ENCODE results near the gene CBFA2T2. TPM values are rescaled to one million over a fixed set of nuclear protein-coding genes. Genes with fewer than 3 reads are reported as not detected.

The CBFA2T2 gene
- total RNA-seq, 2 donors from 2014 or later = 20.9 to 23.8 TPM

DNA sequence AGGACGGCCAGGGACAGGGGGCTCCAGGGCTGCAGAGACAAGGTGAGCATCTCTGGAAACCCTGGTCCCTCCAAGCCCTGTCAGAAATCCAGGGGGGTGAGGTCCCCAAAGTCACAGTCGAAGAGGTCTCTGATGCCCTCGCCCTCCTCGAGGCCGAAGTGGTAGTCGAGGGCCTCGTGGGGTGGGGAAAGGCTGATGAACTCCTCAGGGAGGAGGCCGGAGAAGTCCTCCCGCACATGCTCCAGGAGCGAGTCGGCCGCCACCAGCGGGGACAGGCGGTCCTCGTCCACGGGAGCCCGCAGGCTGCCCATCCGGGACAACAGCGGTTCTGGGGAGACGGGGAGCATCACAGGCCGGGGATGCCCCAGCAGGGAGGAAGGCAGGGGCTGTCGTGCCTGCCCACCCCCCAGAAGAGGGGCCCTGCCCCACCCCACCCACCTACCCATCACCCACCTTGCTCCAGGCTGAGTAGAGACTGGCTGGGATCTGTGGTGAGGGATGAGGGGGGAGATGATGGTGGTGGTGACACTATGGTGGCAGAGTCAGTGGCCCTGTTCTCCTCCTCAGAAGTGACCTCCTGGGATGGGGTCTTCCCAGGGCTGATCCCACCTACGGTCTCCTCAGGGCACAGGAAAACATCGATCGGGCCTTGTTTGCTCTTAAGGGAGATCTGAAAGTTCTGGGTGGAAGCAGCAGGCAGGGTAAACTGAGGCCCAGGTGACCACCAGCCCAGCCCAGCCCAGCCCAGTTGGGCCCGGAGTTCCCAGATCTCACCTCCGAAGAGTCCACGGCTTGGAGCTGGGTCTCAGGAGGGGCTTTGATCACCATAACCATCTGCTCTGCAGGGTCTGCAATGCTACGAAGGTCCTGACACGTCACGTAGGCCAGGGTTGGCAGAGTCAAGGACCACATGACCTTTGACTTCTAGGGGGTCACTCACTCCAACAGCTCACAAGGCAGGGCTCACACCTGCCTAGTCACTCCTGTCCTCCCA is 187.1 kb downstream of the CBFA2T2 start:
- Histone ChIP-seq H3K9me3 (no peaks in the 10 kb centered on the region), H3K36me3 (no peaks in the 10 kb centered on the region), H3K27me3 (no peaks in the 10 kb centered on the region), H3K9ac (ENCODE audit: low read depth in 2 of 2, low read length in 2 of 2) (no peak overlapping the region), H3K4me3 (no peak overlapping the region), H3K4me1 (peaks cover 16% of the 10 kb centered on the region), H3K27ac (no peak overlapping the region)
- TF ChIP-seq CTCF (IDR thresholded peaks at IDR 0.05) = no peak
- intact Hi-C loops (cut with DNase I) = no loop called here
- no peak for DNase-seq

DNA sequence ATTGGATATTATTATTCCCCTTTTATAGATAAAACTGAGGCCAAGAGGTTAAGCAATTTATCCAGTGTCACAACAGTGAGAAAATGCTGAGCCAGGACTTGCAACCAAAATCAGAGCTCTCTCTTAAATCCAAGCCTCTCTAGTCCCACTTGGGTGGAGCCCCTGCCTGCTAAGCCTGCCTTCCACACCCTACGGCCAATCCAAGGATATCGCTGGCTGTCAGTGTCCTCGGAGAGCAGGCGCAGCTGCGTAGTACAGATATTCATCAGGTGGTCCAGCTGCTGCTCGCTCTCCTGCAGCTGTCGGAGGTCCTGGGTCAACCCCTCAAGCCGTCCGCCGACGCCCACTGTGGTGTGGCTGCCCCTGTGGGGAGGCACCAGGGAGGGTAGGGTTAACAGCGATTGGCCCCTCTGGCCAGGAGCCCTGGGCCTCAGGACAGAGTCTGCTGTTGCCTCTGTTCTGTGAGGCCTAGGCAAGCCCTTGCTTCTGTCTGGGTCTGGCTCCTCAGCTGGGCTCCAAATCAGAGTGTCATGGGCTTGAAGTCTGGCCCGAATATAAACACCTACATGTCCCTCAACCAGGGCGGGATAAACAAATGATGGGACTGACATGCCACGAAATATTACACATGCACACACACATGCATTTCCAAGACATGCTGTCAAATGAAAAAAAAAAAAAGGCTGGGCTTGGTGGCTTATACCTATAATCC is 188.3 kb downstream of the CBFA2T2 start:
- intact Hi-C loops (cut with DNase I) = no loop called here
- Histone ChIP-seq H3K4me1 (peaks cover 12% of the 10 kb centered on the region), H3K27ac (no peak overlapping the region), H3K9me3 (no peaks in the 10 kb centered on the region), H3K4me3 (no peak overlapping the region), H3K36me3 (no peaks in the 10 kb centered on the region), H3K9ac (ENCODE audit: low read depth in 2 of 2, low read length in 2 of 2) (no peak overlapping the region), H3K27me3 (no peaks in the 10 kb centered on the region)
- DNase-seq = no peak
- no peak for TF ChIP-seq CTCF (IDR thresholded peaks at IDR 0.05)

DNA sequence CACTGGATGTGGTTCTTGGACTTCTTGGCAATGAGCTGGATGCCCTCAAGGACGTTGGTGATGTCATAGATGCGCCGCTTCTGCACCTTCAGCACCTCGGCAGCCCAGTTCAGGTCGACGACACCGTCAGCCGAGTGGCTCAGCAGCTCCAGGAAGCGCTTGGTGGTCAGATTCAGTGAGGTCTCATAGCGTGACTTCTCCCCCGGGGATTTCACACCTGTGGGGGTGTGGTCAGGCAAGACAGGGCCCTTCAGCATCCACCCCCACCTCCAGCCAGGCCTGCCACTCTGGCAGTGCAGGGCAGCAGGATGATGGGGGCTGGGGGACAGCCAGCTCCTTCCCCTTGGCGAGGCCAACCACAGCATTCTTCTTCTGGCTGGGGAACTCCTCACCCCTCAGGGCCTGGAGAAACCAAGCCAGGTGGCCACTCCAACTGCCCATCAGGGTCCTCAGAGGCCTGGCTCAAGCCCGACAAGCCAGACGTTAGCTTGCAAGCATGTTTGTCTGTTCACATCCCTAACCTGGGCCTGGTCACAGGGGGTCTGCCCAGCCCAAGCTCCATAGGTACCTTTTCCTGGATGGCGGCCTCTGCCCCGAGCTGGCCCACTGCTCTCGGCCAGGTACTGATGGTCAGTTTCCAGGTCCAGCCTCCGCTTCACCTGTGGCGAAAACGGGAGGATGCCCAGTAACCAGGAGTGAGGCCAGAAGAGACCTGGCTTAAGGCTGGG is 190.0 kb downstream of the CBFA2T2 start:
- Histone ChIP-seq H3K27ac (no peak overlapping the region), H3K4me3 (no peak overlapping the region), H3K27me3 (no peaks in the 10 kb centered on the region), H3K36me3 (no peaks in the 10 kb centered on the region), H3K4me1 (peaks cover 9% of the 10 kb centered on the region), H3K9ac (ENCODE audit: low read depth in 2 of 2, low read length in 2 of 2) (no peak overlapping the region), H3K9me3 (no peaks in the 10 kb centered on the region)
- no peak for DNase-seq
- no peak for TF ChIP-seq CTCF (IDR thresholded peaks at IDR 0.05)
- intact Hi-C loops (cut with DNase I) = no loop called here

GRCh38 chr20:33680686-33681085 is 190.8 kb downstream of the CBFA2T2 start:
- no peak for TF ChIP-seq CTCF (IDR thresholded peaks at IDR 0.05)
- Histone ChIP-seq H3K4me3 (no peak overlapping the region), H3K4me1 (peaks cover 11% of the 10 kb centered on the region), H3K9ac (ENCODE audit: low read depth in 2 of 2, low read length in 2 of 2) (no peak overlapping the region), H3K27ac (no peak overlapping the region), H3K9me3 (no peaks in the 10 kb centered on the region), H3K27me3 (no peaks in the 10 kb centered on the region), H3K36me3 (no peaks in the 10 kb centered on the region)
- intact Hi-C loops (cut with DNase I) = no loop called here
- DNase-seq = no peak

DNA sequence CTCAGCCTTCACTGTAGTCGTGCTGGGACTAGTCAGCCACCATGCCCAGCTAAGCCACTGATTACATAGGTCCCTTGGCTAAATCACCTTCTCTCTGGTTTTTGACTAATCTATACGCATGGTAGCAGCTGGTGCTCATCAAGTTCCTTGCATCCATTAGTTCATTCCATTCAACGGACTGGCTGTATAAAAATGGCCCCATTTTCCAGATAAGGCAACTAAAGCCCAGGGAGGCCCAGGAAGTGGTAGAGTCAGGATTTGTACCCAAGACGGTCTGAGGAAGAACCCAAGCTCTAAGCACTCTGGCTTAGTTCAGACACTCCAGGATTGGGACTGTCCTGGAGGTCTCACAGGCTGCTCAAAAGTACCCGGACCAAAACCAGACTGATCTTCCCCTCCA is 191.4 kb downstream of the CBFA2T2 start:
- intact Hi-C loops (cut with DNase I) = no loop called here
- H3K4me1 ChIP-seq = peaks cover 9% of the 10 kb centered on the region
- no peak overlapping the region for H3K27ac ChIP-seq
- no peaks in the 10 kb centered on the region for H3K36me3 ChIP-seq
- no peak overlapping the region for H3K9ac ChIP-seq (ENCODE audit: low read depth in 2 of 2, low read length in 2 of 2)
- H3K27me3 ChIP-seq = no peaks in the 10 kb centered on the region
- no peak overlapping the region for H3K4me3 ChIP-seq
- TF ChIP-seq CTCF (IDR thresholded peaks at IDR 0.05) = no peak
- H3K9me3 ChIP-seq = no peaks in the 10 kb centered on the region
- DNase-seq = no peak

Measured in colonic mucosa (tissue), 4 donors.